ENCODE results near the gene LMBR1L.

GRCh38 chr12:49154221-49154620 is 43.6 kb upstream of the LMBR1L start:
- TF ChIP-seq POLR2AphosphoS5 (IDR thresholded peaks at IDR 0.05; ENCODE audit: low read depth, low read length) (no peak), POLR2A (IDR thresholded peaks at IDR 0.05; ENCODE audit: low read depth, low read length) (no peak), SPI1 (IDR thresholded peaks at IDR 0.05; ENCODE audit: low read depth, low read length) (no peak), TAF1 (IDR thresholded peaks at IDR 0.05; ENCODE audit: low read depth, low read length) (no peak), PAX5 (IDR thresholded peaks at IDR 0.05; ENCODE audit: insufficient read depth, low read length, severe bottlenecking) (no peak), POU2F2 (IDR thresholded peaks at IDR 0.05; ENCODE audit: low read depth, low read length) (no peak)

Data from GM12891 (cell line).